Upper lobe of left lung (tissue), 4 donors: Measurements from ENCODE around the gene FAM193B.

Experiments used
- CTCF ChIP-seq, 6 experiments: fragments of 450-650 bp in 4 of 6; fragments of 200-600 bp in 2 of 6; sonication (generic) in 2 of 6; IDR thresholded peaks; one replicate each; pipeline ENCODE4 v1.5.1; 2016 to 2019; ENCODE audit warnings: antibody characterized with exemption in 6 of 6
- EP300 ChIP-seq, 4 donors: sonication (generic); formaldehyde crosslinking; IDR thresholded peaks; one replicate each; pipeline ENCODE4 v1.5.1; 2017; ENCODE audit warnings: antibody characterized with exemption in 4 of 4, control low read depth in 2 of 4
- POLR2A ChIP-seq, 4 donors: fragments of 450-650 bp; IDR thresholded peaks; one replicate each; pipeline ENCODE4 v1.5.1; 2016 to 2017; ENCODE audit warnings: antibody characterized with exemption in 4 of 4, mild to moderate bottlenecking in 2 of 4
- POLR2AphosphoS5 ChIP-seq, 2 donors: sonication (generic); formaldehyde crosslinking; IDR thresholded peaks; one replicate each; pipeline ENCODE4 v1.5.1; 2017; ENCODE audit warnings: antibody characterized with exemption in 2 of 2

- TF ChIP-seq CTCF (IDR thresholded peaks at IDR 0.05), result no peak
- no peak for TF ChIP-seq POLR2A (IDR thresholded peaks at IDR 0.05)
- no peak for TF ChIP-seq POLR2AphosphoS5 (IDR thresholded peaks at IDR 0.05)
- no peak for TF ChIP-seq EP300 (IDR thresholded peaks at IDR 0.05)
These were observed 61.5 kb downstream of the FAM193B start for GRCh38 chr5:177492841-177493240.
